ENCODE data around the gene TOLLIP. TPM values are rescaled to one million over a fixed set of nuclear protein-coding genes. Genes with fewer than 3 reads are reported as not detected.

TOLLIP gene
- total RNA-seq, 1 experiment from 2014 or later: 29.5 TPM

DNA sequence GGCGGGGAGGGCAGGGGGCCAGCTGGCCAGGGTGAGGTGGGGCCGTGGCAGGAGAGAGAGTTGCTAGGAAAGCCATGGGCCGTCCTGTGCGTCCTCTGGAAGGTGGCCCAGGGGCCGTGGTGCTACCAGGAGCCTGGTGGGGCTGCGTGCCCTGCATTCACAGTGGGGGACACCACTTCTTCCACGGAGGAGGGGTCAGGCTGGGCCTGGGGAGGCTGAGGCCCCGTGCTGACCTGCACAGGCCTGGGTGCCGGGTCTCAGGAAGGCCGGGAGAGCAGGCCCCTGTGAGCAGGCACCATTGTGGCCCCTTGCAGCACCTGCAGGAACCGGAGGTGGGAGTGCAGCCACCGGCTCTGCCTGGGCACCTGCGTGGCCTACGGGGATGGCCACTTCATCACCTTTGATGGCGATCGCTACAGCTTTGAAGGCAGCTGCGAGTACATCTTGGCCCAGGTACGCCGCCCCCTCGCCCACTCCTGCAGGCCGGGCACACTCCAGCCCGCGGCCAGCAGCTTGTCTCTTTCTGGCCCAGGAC lies 74.6 kb downstream of the TOLLIP start:
- Histone ChIP-seq H3K27me3 (ENCODE audit: insufficient read depth, low read depth) (no peaks in the 10 kb centered on the region), H3K4me3 (no peak overlapping the region), H3K4me2 (no peak overlapping the region), H3K36me3 (ENCODE audit: low read depth) (no peaks in the 10 kb centered on the region), H3K79me2 (ENCODE audit: low read depth) (no peaks in the 10 kb centered on the region), H4K20me1 (ENCODE audit: insufficient read depth) (no peaks in the 10 kb centered on the region), H2AFZ (no peak overlapping the region), H3K27ac (no peak overlapping the region), H3F3A (ENCODE audit: insufficient read depth, low read depth) (no peaks in the 10 kb centered on the region; the same call in 1 of the 2 replicates), H3K9me3 (ENCODE audit: insufficient read depth, low read depth) (no peaks in the 10 kb centered on the region), H3K4me1 (replicated peaks; ENCODE audit: insufficient read depth) (peaks cover 11% of the 10 kb centered on the region), H3K9me2 (ENCODE audit: insufficient read depth) (no peaks in the 10 kb centered on the region)
- intact Hi-C loops (cut with micrococcal nuclease; ENCODE audit: unreplicated experiment): no loop called here
- no peak for DNase-seq
- TF ChIP-seq EZH2 (IDR thresholded peaks at IDR 0.05; ENCODE audit: low read depth): no peak
- TF ChIP-seq, protein P1, sequence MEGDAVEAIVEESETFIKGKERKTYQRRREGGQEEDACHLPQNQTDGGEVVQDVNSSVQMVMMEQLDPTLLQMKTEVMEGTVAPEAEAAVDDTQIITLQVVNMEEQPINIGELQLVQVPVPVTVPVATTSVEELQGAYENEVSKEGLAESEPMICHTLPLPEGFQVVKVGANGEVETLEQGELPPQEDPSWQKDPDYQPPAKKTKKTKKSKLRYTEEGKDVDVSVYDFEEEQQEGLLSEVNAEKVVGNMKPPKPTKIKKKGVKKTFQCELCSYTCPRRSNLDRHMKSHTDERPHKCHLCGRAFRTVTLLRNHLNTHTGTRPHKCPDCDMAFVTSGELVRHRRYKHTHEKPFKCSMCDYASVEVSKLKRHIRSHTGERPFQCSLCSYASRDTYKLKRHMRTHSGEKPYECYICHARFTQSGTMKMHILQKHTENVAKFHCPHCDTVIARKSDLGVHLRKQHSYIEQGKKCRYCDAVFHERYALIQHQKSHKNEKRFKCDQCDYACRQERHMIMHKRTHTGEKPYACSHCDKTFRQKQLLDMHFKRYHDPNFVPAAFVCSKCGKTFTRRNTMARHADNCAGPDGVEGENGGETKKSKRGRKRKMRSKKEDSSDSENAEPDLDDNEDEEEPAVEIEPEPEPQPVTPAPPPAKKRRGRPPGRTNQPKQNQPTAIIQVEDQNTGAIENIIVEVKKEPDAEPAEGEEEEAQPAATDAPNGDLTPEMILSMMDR (conservative IDR thresholded peaks at IDR 0.05): no peak
- ChIA-PET POLR2A (ENCODE audit: unreplicated experiment) (no interaction called here), CTCF (no interaction called here)
- BruUV-seq (replicated peaks): no TSS peak

DNA sequence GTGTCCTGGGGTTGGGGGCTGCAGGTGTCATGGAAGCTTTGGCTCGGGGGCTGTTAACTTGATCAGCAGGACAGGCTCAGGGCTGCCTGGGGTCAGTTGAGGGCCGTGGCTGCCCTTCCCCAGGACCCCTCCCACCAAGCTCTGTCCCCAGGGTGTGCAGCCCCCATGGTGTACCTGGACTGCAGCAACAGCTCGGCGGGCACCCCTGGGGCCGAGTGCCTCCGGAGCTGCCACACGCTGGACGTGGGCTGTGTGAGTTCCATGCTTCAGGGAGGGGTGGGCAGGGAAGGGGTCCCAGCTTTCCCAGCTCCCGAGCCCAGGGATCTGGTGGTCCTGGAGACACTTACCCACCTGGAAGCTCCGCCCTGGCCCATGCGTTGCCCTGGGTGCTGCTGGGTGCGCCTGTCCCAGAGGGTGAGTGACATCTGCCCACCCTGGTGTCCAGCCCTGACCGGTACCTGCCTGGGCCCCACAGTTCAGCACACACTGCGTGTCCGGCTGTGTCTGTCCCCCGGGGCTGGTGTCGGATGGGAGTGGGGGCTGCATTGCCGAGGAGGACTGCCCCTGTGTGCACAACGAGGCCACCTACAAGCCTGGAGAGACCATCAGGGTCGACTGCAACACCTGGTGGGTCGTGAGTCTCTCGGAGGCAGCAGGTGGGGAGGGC lies 75.2 kb downstream of the TOLLIP start:
- H3K36me3 ChIP-seq (ENCODE audit: low read depth): no peaks in the 10 kb centered on the region
- ChIA-PET CTCF (interaction anchor here (1.2 kb wide), 1 partner anchor 27 kb away, joined by 3 read pairs; no protein-coding TSS in a partner anchor), POLR2A (ENCODE audit: unreplicated experiment) (no interaction called here)
- H3K27ac ChIP-seq: no peak overlapping the region
- no peak overlapping the region for H2AFZ ChIP-seq
- no peaks in the 10 kb centered on the region for H4K20me1 ChIP-seq (ENCODE audit: insufficient read depth)
- no peaks in the 10 kb centered on the region for H3K9me3 ChIP-seq (ENCODE audit: insufficient read depth, low read depth)
- no peaks in the 10 kb centered on the region; the same call in 1 of the 2 replicates for H3F3A ChIP-seq (ENCODE audit: insufficient read depth, low read depth)
- no TSS peak for BruUV-seq (replicated peaks)
- H3K79me2 ChIP-seq (ENCODE audit: low read depth): no peaks in the 10 kb centered on the region
- H3K4me2 ChIP-seq: no peak overlapping the region
- no peaks in the 10 kb centered on the region for H3K9me2 ChIP-seq (ENCODE audit: insufficient read depth)
- TF ChIP-seq, protein P1 (conservative IDR thresholded peaks at IDR 0.05): no peak
- no peak for TF ChIP-seq EZH2 (IDR thresholded peaks at IDR 0.05; ENCODE audit: low read depth)
- peaks cover 11% of the 10 kb centered on the region for H3K4me1 ChIP-seq (replicated peaks; ENCODE audit: insufficient read depth)
- intact Hi-C loops (cut with micrococcal nuclease; ENCODE audit: unreplicated experiment): no loop called here
- no peaks in the 10 kb centered on the region for H3K27me3 ChIP-seq (ENCODE audit: insufficient read depth, low read depth)
- H3K4me3 ChIP-seq: no peak overlapping the region
- no peak for DNase-seq

DNA sequence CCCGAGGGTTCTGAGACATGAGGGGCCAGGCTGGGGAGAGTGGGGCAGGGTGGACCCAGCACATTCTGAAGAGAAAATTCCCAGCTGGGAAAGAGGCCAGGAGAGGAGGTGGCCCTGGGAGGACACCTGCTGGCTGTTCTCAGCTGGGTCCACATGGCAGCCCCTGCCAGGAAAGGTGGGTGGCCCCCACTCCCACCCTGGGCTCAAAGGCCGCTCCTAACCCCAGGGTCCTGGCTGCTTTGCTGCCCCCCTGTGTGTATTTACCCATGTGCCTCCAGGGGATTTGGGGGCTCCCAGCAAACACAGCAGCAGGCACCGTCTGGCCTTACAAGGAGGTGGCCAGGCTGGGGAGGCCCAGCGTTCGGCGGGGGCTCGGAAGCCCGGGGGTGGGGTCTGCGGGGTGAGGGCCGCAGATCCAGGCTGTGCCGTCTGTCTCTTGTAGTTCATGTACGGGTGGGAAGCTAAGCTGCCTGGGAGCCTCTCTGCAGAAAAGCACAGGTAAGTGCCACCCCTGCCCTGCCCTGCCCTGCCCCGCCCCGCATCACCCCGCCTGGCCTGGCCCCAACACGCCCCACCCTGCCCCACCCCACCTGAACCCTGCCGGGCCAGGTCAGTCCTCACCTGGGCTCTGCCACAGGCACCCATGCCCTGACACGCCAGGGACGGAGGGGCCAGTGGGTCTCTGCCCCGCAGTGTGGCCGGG lies 75.9 kb downstream of the TOLLIP start:
- H3K9me3 ChIP-seq (ENCODE audit: insufficient read depth, low read depth): no peaks in the 10 kb centered on the region
- ChIA-PET CTCF (interaction anchor here (1.2 kb wide), 1 partner anchor 28 kb away, joined by 3 read pairs; no protein-coding TSS in a partner anchor), POLR2A (ENCODE audit: unreplicated experiment) (no interaction called here)
- H3K36me3 ChIP-seq (ENCODE audit: low read depth): no peaks in the 10 kb centered on the region
- no peak overlapping the region for H3K27ac ChIP-seq
- H2AFZ ChIP-seq: no peak overlapping the region
- no peaks in the 10 kb centered on the region for H3K9me2 ChIP-seq (ENCODE audit: insufficient read depth)
- H3K4me2 ChIP-seq: no peak overlapping the region
- intact Hi-C loops (cut with micrococcal nuclease; ENCODE audit: unreplicated experiment): loop anchor here (1.0 to 2.0 kb wide), 2 partner anchors 30 to 119 kb away; no protein-coding TSS in a partner anchor
- H3F3A ChIP-seq (ENCODE audit: insufficient read depth, low read depth): no peaks in the 10 kb centered on the region; the same call in 1 of the 2 replicates
- TF ChIP-seq EZH2 (IDR thresholded peaks at IDR 0.05; ENCODE audit: low read depth): no peak
- TF ChIP-seq, protein P1 (conservative IDR thresholded peaks at IDR 0.05): peak; percentile 52; the same call in 1 of the 2 replicates
- H3K4me3 ChIP-seq: no peak overlapping the region
- BruUV-seq (replicated peaks): no TSS peak
- peaks cover 11% of the 10 kb centered on the region for H3K4me1 ChIP-seq (replicated peaks; ENCODE audit: insufficient read depth)
- no peaks in the 10 kb centered on the region for H3K27me3 ChIP-seq (ENCODE audit: insufficient read depth, low read depth)
- no peak for DNase-seq
- no peaks in the 10 kb centered on the region for H3K79me2 ChIP-seq (ENCODE audit: low read depth)
- H4K20me1 ChIP-seq (ENCODE audit: insufficient read depth): no peaks in the 10 kb centered on the region
